ENCODE measurements around the gene SLC25A40.

DNA sequence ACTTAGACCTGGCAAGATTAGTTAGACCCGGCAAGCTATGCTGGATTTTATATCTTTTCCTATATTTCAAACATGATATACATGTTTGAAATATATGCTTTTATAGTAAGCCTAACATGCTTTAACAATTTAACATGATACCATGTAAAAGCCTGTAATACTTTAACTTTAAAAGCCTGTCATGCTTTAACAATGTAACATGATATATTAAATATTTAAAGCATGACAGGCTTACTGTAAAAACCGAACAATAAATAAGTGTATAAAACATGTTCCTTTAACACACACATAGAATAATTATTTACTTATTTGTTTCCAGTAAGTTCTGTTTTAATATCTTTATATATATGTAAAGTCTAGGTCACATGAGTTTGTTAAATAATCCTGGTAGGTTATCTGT, 65.4 kb downstream of the SLC25A40 start:
- TF ChIP-seq, protein P1, sequence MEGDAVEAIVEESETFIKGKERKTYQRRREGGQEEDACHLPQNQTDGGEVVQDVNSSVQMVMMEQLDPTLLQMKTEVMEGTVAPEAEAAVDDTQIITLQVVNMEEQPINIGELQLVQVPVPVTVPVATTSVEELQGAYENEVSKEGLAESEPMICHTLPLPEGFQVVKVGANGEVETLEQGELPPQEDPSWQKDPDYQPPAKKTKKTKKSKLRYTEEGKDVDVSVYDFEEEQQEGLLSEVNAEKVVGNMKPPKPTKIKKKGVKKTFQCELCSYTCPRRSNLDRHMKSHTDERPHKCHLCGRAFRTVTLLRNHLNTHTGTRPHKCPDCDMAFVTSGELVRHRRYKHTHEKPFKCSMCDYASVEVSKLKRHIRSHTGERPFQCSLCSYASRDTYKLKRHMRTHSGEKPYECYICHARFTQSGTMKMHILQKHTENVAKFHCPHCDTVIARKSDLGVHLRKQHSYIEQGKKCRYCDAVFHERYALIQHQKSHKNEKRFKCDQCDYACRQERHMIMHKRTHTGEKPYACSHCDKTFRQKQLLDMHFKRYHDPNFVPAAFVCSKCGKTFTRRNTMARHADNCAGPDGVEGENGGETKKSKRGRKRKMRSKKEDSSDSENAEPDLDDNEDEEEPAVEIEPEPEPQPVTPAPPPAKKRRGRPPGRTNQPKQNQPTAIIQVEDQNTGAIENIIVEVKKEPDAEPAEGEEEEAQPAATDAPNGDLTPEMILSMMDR (conservative IDR thresholded peaks at IDR 0.05; ENCODE audit: low read depth, low read length) = no peak
- TF ChIP-seq EZH2phosphoT487 (IDR thresholded peaks at IDR 0.05; ENCODE audit: borderline replicate concordance, low read length) = no peak
